ENCODE results near the gene RFLNA.

The RFLNA gene

GRCh38 chr12:124301084-124301654, 6.3 kb downstream of the RFLNA start:
- CTCF ChIA-PET = interaction anchor here (1.8 kb wide), 1 partner anchor 269 kb away, joined by 4 read pairs; no protein-coding TSS in a partner anchor
- no peak for TF ChIP-seq CTCF (IDR thresholded peaks at IDR 0.05; ENCODE audit: insufficient read depth, low read length, missing control alignments)
- POLR2A ChIA-PET = no interaction called here
- no peak for DNase-seq (ENCODE audit: low read depth, low spot score)
- H3K4me3 ChIP-seq (ENCODE audit: low read depth, low read length) = no peak overlapping the region

GRCh38 chr12:124302241-124302806, 7.4 kb downstream of the RFLNA start:
- ChIA-PET CTCF (interaction anchor here (1.8 kb wide), 1 partner anchor 270 kb away, joined by 4 read pairs; no protein-coding TSS in a partner anchor), POLR2A (no interaction called here)
- no peak for TF ChIP-seq CTCF (IDR thresholded peaks at IDR 0.05; ENCODE audit: insufficient read depth, low read length, missing control alignments)
- DNase-seq (ENCODE audit: low read depth, low spot score) = no peak
- no peak overlapping the region for H3K4me3 ChIP-seq (ENCODE audit: low read depth, low read length)

- DNase-seq (ENCODE audit: low read depth, low spot score) = no peak
- POLR2A ChIA-PET = no interaction called here
- CTCF ChIA-PET = no interaction called here
- no peak for TF ChIP-seq CTCF (IDR thresholded peaks at IDR 0.05; ENCODE audit: insufficient read depth, low read length, missing control alignments)
- no peak overlapping the region for H3K4me3 ChIP-seq (ENCODE audit: low read depth, low read length)
Observed at GRCh38 chr12:124302807-124303578, 8.1 kb downstream of the RFLNA start.

GRCh38 chr12:124303579-124304313, 8.9 kb downstream of the RFLNA start:
- H3K4me3 ChIP-seq (ENCODE audit: low read depth, low read length) = no peak overlapping the region
- ChIA-PET CTCF (no interaction called here), POLR2A (no interaction called here)
- TF ChIP-seq CTCF (IDR thresholded peaks at IDR 0.05; ENCODE audit: insufficient read depth, low read length, missing control alignments) = no peak
- DNase-seq (ENCODE audit: low read depth, low spot score) = no peak

- POLR2A ChIA-PET = no interaction called here
Observed at GRCh38 chr12:124304314-124304790, 9.5 kb downstream of the RFLNA start.

More at GRCh38 chr12:124304314-124304790, 9.5 kb downstream of the RFLNA start:
- TF ChIP-seq CTCF (IDR thresholded peaks at IDR 0.05; ENCODE audit: insufficient read depth, low read length, missing control alignments) = no peak
- H3K4me3 ChIP-seq (ENCODE audit: low read depth, low read length) = no peak overlapping the region
- DNase-seq (ENCODE audit: low read depth, low spot score) = no peak
- CTCF ChIA-PET = interaction anchor here (1.9 to 2.8 kb wide), 2 partner anchors 251 to 272 kb away, joined by 5 to 14 read pairs; no protein-coding TSS in a partner anchor
